ENCODE data around the gene BRF1. TPM values are rescaled to one million over a fixed set of nuclear protein-coding genes. Genes with fewer than 3 reads are reported as not detected.
A peak's percentile ranks its signal among the peaks of the same experiment; 100 is the strongest.
"Not testable (repeated sequence)": the region's sequence is repeated elsewhere in the genome, so short reads cannot be mapped to it uniquely, and the experiment has no call there.

Gene BRF1, protein sequence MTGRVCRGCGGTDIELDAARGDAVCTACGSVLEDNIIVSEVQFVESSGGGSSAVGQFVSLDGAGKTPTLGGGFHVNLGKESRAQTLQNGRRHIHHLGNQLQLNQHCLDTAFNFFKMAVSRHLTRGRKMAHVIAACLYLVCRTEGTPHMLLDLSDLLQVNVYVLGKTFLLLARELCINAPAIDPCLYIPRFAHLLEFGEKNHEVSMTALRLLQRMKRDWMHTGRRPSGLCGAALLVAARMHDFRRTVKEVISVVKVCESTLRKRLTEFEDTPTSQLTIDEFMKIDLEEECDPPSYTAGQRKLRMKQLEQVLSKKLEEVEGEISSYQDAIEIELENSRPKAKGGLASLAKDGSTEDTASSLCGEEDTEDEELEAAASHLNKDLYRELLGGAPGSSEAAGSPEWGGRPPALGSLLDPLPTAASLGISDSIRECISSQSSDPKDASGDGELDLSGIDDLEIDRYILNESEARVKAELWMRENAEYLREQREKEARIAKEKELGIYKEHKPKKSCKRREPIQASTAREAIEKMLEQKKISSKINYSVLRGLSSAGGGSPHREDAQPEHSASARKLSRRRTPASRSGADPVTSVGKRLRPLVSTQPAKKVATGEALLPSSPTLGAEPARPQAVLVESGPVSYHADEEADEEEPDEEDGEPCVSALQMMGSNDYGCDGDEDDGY
- polyA plus RNA-seq (ENCODE audit: insufficient read length), result 29.7 TPM

DNA sequence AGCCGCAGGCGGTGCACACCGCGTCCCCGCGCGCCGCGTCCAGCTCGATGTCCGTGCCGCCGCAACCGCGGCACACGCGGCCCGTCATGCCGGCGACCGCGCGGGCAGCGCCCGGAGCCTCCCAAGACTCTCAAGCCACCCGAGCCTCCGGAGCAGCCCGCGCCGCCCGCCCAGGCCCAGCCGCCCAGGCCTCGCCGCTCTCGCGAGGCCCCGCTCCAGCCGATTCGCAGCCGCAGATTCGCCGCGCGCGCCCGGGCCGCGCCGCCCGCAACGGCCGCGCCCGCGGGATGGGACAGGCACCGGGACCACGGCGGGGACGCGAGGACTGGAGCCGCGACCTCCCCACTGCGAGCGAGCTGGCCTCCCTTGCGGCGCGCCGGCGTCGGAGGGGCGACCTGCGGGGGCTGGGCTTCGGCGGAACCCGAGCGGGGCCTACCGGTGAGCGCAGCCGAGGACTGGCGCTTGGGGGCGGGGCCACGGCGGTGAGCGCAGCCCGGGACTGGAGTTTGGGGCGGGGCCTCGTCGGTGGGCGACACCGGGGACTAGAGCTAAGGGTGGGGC, at the start of gene BRF1:
Gene BRF1 (minus strand): TSS at position 460 of the 561 bp plus-strand sequence. CDS start 372 bp downstream, at position 88.
- DNase-seq, result peak; percentile 95

DNA sequence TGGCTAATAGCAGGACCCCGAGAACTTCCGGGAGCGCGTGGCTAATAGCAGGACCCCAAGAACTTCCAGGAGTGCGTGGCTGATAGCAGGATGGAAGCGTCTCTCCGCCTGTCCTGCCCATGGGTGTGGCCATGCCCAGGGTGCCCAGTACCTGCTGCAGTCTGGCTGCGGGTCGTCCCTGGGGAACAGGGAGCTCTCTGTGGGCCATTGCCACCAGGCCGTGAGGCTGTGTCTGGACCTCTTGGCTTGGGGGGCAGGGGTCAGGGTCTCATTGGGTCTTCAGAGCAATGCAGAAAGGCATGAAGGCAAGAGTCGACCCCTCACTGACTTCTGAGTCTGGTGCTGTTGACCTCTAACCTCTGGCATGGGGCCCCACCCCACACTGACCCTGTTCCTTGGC, 49.2 kb upstream of the BRF1 start:
- no peak for DNase-seq

DNA sequence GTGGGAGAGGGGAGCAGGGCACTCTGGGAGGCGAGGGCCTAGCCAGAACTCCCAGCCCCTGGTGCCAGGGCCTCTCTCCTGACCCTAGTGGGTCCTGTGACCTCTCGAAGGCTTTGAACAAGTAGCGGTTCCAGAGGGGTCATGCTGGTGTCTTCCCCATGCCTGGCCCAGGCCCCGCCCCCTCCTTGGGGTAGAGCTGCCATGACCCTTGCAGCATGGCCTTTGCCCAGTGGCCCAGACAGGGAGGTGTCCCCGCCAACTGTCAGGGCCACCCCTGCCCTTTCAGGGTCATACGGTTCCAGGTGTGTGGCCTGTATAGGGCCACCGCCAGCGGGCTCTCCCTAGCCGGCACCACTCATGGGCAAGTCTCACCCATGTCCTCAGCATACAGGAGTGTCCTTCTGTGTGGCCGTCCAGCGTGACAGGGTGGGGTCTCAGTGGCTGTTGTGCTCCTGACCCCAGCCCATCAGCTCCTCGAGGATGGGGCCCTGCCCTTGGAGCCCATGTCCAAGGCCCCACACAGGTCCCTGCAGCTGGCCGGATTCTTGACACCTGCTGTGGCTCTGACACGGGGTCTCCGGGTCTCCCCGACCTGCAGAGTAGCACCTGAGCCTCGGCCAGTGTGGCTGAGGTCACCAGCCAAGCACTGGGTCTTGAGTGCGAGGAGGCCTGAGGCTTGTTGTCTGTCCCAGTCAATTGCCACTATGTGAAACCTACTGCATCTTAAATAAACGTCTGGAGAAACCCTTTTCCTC, 48.3 kb upstream of the BRF1 start:
- no peak for DNase-seq

DNA sequence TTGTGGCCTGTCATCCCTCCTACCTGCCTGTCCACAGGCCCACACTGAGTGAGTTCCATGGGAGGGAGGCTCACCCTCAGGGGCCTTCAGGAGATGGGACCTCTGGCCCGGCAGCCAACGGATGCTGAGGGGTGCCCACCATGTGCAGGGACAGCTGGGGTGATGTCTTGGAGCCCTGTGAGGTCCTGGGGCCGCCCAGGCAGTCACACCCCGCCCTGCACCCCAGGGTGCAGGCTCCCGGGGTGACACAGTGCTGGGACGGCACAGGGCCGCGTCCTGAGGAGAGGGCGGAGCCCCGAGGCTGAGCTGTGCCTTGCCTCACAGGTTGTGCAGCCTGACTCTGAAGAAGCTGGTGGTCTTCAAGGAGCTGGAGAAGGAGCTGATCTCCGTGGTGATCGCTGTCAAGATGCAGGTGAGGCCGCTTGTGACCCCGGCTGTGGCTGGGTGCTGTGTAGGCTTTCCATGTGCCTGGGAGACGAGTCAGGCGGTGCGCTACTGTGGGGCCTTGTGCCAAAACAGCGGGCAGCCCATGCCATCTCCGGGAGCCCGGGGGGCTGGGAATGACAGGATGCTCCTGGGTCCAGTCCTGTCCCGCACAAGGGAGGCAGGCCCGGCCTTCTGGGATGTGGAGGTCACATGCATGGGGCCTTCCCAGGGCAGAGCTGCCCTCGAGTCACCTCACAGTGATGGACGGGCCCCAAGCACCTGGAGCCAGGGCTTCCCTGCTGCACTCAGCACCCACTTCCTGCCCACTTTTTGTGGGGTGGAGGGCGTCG, 47.6 kb upstream of the BRF1 start:
- DNase-seq, result no peak

DNA sequence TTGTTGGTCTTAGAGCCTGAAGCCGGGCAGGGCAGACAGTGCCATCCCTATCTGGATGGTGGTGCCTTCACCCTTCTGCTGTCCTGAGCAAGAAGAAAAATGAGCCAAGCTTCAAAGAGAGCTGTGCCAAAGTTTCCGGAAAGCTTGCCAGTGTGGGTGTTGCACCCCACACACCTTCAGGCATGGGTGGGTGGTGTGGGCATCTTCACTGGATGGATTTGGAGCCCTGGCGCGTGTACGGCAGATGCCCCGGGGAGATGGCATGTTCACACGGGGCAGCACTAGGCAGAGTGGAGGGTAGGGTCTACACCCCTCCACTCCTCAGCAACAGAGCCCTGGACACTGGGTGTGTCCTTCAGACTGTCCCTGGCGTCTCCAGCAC, 46.8 kb upstream of the BRF1 start:
- DNase-seq, result no peak

DNA sequence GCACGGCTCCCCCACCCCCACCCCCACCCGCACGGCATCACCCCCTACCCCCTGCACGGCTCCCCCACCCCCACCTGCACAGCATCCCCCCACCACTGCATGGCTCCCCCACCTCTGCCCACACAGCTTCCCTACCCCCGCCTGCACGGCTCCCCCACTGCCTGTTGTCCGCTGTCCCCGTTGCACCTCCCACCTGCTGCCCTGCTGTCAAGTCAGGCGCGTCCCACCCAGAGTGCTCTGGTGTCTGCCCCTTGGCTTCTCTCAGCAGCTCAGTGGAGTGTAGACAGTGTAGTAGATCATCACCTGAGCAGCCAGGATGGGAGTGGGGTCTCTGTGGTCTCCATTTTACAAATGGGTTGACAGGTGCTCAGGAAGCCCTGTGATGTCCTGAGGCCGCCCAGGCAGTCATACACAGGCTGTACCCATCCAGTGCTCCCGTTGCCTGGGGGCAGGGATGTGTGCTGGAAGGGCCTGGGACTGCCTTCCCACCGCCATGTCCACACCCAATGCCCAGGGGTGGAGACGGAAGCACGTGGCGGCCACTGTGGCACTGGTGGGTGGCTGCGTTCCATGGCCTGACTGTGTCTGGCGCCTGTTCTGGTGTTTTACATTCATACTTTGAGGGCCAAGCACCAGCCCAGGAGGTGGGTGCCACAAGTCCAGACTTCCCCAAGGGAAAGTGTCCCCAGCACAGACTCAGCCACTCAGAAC, 46.2 kb upstream of the BRF1 start:
- no peak for DNase-seq

DNA sequence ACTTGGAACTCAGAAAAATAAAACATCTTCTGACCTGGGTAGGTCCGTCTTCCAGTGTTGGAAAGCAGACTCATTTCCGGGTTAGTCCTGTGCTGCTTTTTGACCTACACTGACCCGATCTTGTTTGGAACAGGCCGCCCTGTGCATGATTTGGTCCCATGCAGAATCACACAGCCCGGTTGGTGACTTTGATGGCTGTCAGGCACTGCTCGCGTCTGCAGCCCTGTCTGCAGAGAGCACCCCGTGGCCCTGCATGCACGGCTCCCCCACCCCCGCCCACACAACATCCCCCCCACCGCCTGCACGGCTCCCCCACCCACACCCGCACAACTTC, 45.4 kb upstream of the BRF1 start:
- DNase-seq, result no peak

DNA sequence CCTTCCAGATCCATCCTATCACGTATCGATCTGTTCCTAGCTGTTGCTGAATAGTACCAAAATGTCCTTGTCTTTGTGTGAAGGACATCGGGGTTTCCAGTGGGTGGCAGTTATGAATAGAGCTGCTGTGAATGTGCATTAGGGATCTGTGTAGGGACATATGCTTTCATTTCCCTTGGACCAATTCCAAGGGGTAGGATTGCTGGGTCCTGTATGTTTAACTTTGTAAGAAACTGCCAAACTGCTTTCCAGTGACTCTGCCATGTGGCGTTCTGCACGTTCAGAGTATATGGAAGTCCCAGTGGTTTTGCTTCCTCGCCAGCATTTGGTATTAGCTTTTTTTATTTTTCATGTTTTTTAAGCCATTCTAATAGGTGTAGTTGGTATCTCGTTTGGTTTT, 42.4 kb upstream of the BRF1 start:
- DNase-seq, result no peak

DNA sequence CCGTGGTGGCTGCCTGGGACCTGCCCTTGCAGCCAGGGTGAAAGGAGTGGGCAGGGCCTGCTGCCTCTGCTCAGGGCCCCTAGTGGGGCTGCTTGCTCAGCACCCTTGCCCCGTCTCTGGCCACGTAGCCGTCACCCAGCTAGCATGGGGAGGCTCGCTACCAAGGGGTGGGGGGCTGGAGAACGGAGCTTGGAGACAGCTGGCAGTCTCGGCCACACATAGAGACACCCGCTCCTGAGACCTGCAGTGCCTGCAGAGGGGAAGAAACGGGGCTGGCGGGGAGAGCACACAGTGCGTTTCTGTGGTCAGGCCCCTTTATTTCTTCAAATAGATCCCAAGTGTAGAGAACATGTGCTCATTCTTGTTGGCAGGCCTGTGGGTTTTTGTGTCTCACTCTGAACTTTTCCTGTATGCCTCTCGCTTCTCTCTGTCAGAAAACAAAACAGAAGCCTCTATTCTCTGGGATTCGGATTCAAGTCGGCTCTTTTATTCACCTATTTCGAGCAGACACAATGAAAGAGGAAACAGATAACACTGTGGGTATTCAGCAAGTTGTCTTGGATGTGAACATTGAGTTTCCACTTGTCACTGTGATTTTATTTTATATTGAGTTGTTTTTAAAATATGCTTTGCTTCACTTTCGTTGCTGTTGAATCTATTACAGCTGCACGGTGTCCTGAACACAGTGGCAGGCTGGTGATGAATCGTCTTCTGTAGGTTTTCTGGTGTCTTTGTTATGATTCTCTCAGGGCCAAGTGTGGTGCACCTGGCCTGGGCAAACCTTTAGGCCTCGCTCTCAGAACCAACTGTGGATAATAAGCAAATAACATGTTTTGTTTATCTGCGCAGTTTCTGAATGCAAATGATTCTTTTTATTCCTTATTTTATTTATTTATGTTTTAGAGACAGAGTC, 40.3 kb upstream of the BRF1 start:
- peak; percentile 48 for DNase-seq

DNA sequence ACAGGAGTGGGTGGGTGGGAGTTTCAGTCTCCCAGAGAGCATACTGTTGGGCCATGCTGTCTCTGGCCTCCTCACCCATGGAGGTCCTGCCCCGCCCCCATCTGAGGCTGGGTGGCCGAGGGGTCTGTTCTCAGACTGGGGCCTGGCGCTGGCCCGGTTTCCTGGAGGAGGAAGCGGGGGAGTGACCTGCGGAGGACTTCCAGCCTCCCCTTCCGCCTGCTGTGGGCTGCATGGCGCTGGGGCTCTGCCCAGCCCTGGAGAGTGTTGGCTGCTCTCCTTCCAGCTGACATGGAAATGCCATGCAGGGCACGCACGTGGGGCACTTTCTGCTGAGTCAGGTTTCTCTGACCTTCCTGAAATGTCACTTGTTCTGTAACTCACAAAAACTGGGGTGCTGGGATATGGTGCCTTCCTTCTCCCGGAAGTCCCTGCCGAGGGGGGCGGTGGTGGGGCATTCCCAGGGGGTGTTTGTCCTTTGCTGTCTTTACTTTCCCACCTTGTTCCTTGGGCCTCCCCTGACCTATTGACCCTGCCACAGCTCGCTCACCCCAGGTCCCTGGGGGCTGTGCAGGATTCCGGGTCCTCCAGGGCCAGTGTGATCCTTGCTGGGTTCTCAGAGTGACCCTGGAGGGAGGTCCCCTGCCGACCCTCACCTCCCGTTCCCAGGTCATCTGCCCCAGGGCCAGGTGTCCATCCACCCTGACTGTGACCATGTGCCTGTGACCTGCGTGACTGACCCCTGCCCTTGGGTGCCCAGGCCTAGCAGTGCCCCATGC, 37.4 kb upstream of the BRF1 start:
- no peak for DNase-seq

DNA sequence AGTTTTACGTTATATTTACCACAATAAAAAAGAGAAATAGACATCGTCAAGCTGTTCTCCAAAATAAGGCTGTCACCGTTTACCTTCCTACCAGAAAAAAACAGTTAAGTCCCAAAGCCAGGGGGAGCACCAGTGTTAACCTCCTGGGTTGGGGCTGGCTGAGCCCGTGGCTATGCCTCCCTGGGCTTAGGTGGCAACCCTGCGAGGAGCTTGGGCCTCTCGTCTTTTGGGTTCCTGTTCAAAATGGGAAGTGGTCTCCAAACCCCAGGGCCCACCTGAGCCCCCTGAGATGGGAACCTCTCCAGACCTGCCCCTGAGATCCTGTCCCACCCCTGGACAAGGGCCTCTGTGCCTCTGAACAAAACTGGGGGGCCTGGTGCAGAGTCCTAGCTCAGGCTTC, 36.6 kb upstream of the BRF1 start:
- DNase-seq, result no peak

DNA sequence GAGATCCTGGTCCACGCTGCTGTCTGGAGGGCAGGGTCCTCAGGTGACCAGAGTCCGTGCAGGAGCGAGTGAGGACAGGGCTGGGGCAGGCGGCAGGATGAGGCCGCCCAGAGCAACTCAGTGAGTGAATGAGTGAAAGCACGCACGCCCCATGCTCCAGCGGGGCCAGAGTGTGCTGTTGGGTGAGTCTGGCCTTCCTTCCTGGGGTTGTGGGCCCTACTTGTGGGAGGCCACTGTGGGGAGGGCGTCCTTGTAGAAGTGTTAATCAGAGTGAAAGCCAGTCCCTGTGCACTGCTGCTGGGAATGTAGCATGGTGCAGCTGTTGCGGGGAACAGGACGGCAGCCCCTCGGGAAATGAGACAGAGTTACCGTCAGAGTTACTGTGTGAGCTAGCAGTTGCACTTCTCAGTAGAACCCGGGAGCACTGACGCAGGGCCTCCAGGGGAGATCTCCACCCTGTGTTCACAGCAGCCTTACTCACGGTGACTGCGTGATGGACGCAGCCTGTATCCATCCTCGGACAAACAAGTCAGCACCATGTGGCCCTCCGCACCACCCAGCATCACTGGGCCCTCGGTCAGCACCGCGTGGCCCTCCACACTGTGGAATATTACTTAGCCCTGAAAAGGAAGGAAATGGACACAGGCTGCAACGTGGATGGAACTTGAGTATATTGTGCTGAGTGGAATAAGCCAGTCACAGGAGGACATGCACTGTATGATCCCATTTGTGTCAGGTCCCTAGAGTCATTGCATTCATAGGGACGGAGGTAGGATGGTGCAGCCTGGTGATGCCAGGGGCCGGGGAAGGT, 35.9 kb upstream of the BRF1 start:
- no peak for DNase-seq

DNA sequence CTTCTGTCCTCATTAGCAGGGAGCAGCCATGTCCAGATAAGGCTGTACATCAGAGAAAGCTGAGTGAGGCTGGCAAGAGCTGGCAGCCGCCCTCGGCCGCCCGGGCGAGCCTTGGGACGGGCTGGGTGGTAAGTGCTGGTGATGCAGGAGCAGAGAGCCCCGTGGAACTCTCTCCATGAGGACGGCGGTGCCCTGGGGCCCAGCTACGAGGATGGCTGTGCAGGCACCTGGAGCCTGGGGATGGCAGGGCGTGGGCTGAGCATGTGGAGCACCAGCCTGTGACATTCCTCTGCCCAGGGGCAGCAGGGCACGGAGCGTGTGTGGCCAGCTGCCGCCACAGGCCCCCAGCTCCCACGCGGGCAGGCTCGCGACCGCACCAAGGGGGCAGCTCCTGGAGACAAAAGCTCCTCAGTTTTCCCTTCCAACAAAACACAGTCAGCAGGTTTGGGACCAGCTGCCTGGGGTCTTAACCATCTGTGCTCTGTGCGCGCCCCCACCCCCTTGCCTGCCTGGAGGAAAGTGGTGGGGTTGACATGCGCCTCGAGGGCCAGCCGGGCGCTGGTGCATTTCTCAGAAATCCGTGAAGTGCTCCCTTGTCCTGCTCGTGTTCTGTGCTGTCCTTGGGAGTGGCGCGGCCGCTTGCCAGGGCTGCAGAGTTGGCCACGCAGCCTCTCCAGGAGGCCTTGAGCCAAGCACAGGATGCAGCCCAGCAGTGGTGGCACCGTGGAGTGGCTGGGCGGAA, 35.1 kb upstream of the BRF1 start:
- no peak for DNase-seq

DNA sequence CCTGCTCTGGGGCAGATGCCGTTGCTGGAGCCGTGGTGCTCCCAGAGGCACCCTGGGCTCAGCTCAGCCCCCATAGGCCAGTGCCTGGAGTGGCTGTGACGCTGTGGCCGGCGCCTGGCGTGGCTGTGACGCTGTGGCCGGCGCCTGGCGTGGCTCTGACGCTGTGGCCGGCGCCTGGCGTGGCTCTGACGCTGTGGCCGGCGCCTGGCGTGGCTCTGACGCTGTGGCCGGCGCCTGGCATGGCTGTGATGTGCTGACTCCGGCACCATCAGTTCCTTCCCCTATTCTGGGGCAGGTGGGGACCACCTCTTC, 34.4 kb upstream of the BRF1 start:
- DNase-seq, result not testable (repeated sequence)

DNA sequence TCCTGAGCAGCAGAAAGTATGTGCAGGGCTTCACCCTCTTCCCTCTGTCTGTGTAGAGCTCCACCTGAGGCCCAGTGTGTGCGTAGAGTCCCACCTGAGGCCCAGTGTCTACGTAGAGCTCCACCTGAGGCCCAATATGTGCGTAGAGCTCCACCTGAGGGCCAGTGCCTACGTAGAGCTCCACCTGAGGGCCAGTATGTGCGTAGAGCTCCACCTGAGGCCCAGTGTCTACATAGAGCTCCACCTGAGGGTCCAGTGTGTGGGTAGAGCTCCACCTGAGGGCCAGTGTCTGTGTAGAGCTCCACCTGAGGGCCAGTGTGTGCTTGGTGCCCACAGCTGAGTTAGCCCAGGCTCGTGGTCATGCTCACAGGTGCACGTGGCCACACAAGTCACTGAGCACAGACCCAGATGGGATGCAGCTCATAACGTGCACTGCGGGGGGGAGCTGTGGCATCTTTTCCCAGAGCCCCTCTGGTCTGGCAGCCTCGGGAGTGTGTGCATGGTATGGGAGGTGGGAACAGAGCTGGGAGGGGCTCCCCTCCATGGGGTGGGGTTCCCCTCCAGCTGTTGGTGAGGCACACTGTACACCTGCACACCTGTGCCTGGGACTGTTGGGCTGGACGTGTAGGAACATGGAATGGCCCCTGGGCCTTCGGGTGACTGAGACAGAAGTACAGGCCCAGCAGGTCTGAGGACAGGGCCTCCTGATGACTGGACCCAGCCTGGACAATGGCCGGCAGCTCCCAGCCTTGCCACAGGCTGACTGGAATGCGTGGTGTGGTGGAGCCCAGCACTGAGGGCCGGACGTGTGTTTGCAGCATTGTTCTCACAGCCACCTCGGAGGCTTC, 33.8 kb upstream of the BRF1 start:
- DNase-seq, result no peak

DNA sequence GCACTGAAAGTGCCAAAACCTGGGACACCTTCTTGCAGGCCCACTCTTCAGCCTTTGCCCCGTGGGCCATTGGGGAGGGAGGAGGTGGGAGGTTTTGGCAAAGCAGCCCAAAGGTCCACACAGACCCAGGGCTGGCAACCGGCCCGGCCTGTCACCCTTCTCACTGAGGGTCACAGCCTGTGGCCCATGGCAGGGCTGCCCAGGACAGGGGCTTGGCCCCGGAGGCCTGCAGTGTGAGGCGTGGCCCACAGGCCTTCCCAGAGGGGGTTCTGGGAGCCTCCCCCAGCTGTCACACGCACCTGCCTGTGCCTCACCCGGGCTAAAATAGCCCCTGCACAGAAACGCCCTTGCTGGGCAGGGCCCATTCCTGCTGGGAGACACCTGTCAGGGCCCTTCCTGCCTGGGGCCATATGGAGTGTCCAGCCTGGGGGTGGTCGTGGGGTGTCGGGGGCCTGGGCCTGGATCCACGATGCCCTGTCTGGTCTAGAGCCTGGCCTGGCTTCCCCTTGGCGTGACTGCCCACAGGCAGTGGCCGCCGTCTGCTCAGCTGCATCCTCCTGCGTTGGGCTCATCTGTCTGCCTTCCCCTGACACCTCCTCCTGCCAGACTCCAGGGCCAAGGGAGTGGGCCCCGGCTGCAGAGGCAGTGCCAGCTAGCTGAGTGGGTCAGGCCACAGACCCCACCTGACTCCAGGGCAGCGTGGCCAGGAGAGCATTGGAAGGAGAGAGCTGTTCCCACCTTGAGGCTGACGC, 33.0 kb upstream of the BRF1 start:
- no peak for DNase-seq

Data from hindlimb muscle (tissue), 1 donor.